Measurements from ENCODE around the gene BBS1. TPM values are rescaled to one million over a fixed set of nuclear protein-coding genes. Genes with fewer than 3 reads are reported as not detected.
A peak's percentile ranks its signal among the peaks of the same experiment; 100 is the strongest.
"Not testable (repeated sequence)": the region's sequence is repeated elsewhere in the genome, so short reads cannot be mapped to it uniquely, and the experiment has no call there.

Gene BBS1
- total RNA-seq, 1 donor from 2014 or later = 35.8 TPM

DNA sequence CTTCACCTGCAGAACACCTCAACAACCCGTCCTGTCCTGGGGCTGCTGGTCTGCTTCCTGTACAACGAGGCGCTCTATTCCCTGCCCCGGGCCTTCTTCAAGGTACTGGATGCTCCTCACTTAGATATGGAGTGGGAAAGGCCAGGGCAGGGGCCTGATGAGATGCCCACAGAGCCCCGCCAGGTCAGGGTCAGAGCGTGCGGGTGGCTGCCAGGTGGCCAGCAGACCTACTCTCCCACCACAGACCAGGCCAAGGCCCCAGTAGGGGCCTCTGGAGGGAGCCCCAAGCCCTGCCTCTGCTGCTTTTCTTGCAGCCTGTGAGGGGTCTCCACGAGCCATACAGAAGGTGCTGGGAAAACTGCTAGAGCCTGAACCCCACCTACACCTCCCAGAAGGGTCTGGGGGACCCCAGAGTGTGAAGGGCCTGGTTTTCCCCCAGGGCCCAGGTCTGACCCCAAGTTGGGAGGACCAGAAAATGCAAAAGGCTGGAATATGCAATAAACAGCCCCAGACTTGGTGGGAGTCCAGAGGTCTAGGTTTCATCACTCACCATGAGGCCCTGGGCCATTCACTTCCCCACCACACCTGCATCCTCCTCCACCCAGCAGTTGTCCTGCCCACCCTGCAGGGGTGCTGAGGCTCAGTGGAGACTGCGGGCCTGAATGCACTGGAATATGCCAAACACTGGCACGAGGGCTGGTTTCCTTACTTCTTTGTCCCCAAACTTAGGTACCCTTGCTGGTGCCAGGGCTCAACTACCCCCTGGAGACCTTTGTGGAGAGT, 20.7 kb downstream of the BBS1 start:
- TF ChIP-seq, protein P1, sequence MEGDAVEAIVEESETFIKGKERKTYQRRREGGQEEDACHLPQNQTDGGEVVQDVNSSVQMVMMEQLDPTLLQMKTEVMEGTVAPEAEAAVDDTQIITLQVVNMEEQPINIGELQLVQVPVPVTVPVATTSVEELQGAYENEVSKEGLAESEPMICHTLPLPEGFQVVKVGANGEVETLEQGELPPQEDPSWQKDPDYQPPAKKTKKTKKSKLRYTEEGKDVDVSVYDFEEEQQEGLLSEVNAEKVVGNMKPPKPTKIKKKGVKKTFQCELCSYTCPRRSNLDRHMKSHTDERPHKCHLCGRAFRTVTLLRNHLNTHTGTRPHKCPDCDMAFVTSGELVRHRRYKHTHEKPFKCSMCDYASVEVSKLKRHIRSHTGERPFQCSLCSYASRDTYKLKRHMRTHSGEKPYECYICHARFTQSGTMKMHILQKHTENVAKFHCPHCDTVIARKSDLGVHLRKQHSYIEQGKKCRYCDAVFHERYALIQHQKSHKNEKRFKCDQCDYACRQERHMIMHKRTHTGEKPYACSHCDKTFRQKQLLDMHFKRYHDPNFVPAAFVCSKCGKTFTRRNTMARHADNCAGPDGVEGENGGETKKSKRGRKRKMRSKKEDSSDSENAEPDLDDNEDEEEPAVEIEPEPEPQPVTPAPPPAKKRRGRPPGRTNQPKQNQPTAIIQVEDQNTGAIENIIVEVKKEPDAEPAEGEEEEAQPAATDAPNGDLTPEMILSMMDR (IDR thresholded peaks at IDR 0.05; ENCODE audit: unreplicated experiment) = no peak
- peaks cover 4% of the 10 kb centered on the region for H3K4me1 Mint-ChIP-seq (ENCODE audit: unreplicated experiment)
- no peak for DNase-seq (ENCODE audit: low spot score)
- peaks cover 19% of the 10 kb centered on the region for H3K36me3 Mint-ChIP-seq (ENCODE audit: low read depth, unreplicated experiment)
- no peaks in the 10 kb centered on the region for H3K9me3 Mint-ChIP-seq (ENCODE audit: unreplicated experiment)
- no peak overlapping the region for H3K4me3 Mint-ChIP-seq (ENCODE audit: unreplicated experiment)
- H3K27me3 Mint-ChIP-seq (ENCODE audit: unreplicated experiment) = peaks cover 7% of the 10 kb centered on the region
- no peak overlapping the region for H3K27ac Mint-ChIP-seq (ENCODE audit: unreplicated experiment)

GRCh38 chr11:66531841-66532240, 21.4 kb downstream of the BBS1 start:
- Mint-ChIP-seq H3K4me1 (ENCODE audit: unreplicated experiment) (peaks cover 4% of the 10 kb centered on the region), H3K27me3 (ENCODE audit: unreplicated experiment) (peaks cover 7% of the 10 kb centered on the region), H3K36me3 (ENCODE audit: low read depth, unreplicated experiment) (peaks cover 19% of the 10 kb centered on the region), H3K4me3 (ENCODE audit: unreplicated experiment) (peak overlapping the region; percentile 8), H3K9me3 (ENCODE audit: unreplicated experiment) (no peaks in the 10 kb centered on the region), H3K27ac (ENCODE audit: unreplicated experiment) (no peak overlapping the region)
- TF ChIP-seq, protein P1 (IDR thresholded peaks at IDR 0.05; ENCODE audit: unreplicated experiment) = no peak
- no peak for DNase-seq (ENCODE audit: low spot score)

- Mint-ChIP-seq H3K4me1 (ENCODE audit: unreplicated experiment) (peaks cover 4% of the 10 kb centered on the region), H3K36me3 (ENCODE audit: low read depth, unreplicated experiment) (peaks cover 23% of the 10 kb centered on the region), H3K27me3 (ENCODE audit: unreplicated experiment) (peaks cover 7% of the 10 kb centered on the region), H3K9me3 (ENCODE audit: unreplicated experiment) (no peaks in the 10 kb centered on the region), H3K27ac (ENCODE audit: unreplicated experiment) (no peak overlapping the region), H3K4me3 (ENCODE audit: unreplicated experiment) (no peak overlapping the region)
- DNase-seq (ENCODE audit: low spot score) = no peak
- TF ChIP-seq, protein P1 (IDR thresholded peaks at IDR 0.05; ENCODE audit: unreplicated experiment) = no peak
Observed at GRCh38 chr11:66532784-66533183, 22.3 kb downstream of the BBS1 start.

DNA sequence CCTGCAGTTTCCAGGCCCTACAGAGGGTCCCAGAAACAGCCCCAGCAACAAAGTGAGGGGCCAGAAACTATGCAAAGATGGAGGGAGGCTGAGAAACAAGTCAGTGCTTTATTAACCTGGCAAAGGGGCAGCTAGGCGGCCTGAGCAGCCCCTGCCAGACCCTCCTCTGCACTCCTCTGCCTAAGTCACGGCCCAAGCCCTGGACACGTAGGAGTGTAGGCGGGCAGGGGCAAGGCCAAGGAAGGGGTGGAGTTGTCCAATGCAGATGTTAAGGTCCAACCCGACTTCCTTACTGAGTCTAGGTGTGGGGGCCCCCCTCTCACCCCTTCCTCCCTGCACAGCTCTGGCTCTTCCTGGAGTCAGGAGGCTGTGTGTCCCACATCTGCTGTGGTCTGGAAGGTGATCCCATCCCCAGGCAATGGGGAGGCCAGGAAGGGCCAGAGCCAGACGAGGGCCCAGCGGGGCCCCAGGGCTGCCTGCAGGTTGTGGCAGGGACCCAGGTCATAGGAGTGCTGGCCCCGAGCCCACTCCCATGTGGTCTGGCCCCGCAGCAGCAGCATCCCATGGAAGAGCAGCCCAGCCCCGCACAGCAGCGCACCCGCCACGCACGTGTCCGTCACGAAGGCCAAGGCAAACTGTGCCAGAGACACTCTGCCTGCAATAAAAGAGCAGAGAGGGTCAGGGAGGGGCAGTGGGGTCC, 28.9 kb downstream of the BBS1 start:
- Mint-ChIP-seq H3K27me3 (ENCODE audit: unreplicated experiment) (peaks cover 22% of the 10 kb centered on the region), H3K4me1 (ENCODE audit: unreplicated experiment) (peaks cover 18% of the 10 kb centered on the region), H3K27ac (ENCODE audit: unreplicated experiment) (no peak overlapping the region), H3K36me3 (ENCODE audit: low read depth, unreplicated experiment) (peaks cover 30% of the 10 kb centered on the region), H3K9me3 (ENCODE audit: unreplicated experiment) (no peaks in the 10 kb centered on the region), H3K4me3 (ENCODE audit: unreplicated experiment) (no peak overlapping the region)
- no peak for DNase-seq (ENCODE audit: low spot score)
- TF ChIP-seq, protein P1 (IDR thresholded peaks at IDR 0.05; ENCODE audit: unreplicated experiment) = no peak

GRCh38 chr11:66539870-66540213, 29.4 kb downstream of the BBS1 start:
- peaks cover 32% of the 10 kb centered on the region for H3K36me3 Mint-ChIP-seq (ENCODE audit: low read depth, unreplicated experiment)
- no peaks in the 10 kb centered on the region for H3K9me3 Mint-ChIP-seq (ENCODE audit: unreplicated experiment)
- peaks cover 20% of the 10 kb centered on the region for H3K4me1 Mint-ChIP-seq (ENCODE audit: unreplicated experiment)
- peaks cover 22% of the 10 kb centered on the region for H3K27me3 Mint-ChIP-seq (ENCODE audit: unreplicated experiment)
- H3K27ac Mint-ChIP-seq (ENCODE audit: unreplicated experiment) = no peak overlapping the region
- TF ChIP-seq, protein P1 (IDR thresholded peaks at IDR 0.05; ENCODE audit: unreplicated experiment) = no peak
- no peak for DNase-seq (ENCODE audit: low spot score)
- no peak overlapping the region for H3K4me3 Mint-ChIP-seq (ENCODE audit: unreplicated experiment)

- DNase-seq (ENCODE audit: low spot score); H3K27ac Mint-ChIP-seq (ENCODE audit: unreplicated experiment); H3K9me3 Mint-ChIP-seq (ENCODE audit: unreplicated experiment): not testable (repeated sequence)
- peak overlapping the region; percentile 47 for H3K4me3 Mint-ChIP-seq (ENCODE audit: unreplicated experiment)
- peaks cover 30% of the 10 kb centered on the region for H3K36me3 Mint-ChIP-seq (ENCODE audit: low read depth, unreplicated experiment)
- H3K4me1 Mint-ChIP-seq (ENCODE audit: unreplicated experiment) = peaks cover 22% of the 10 kb centered on the region
- H3K27me3 Mint-ChIP-seq (ENCODE audit: unreplicated experiment) = peaks cover 22% of the 10 kb centered on the region
Observed at GRCh38 chr11:66540598-66540997, 30.2 kb downstream of the BBS1 start.
